Ovary (tissue), 10 donors: ENCODE results near the gene MAPKAP1. TPM values are rescaled to one million over a fixed set of nuclear protein-coding genes. Genes with fewer than 3 reads are reported as not detected.

Experiments used
- DNase-seq, 5 donors: peaks; one replicate each; pipeline ENCODE4 v3.0.0-alpha.2; 2019 to 2020
- H3K27ac ChIP-seq, 2 donors: fragments of 200-600 bp; one replicate each; pipeline versions ENCODE4 v1.5.1 to v1.8.0; 2019 to 2022
- H3K27me3 ChIP-seq: fragments of 200-600 bp; one replicate; pipeline ENCODE4 v1.8.0; 2022
- H3K36me3 ChIP-seq: fragments of 200-600 bp; sonication (generic); one replicate; pipeline ENCODE4 v1.5.1; 2019
- H3K4me1 ChIP-seq: one replicate; pipeline ENCODE4 v1.8.1; 2013; ENCODE audit warnings: mild to moderate bottlenecking, moderate library complexity; ENCODE audit not compliant: insufficient read depth
- H3K4me3 ChIP-seq: fragments of 200-600 bp; sonication (generic); one replicate; pipeline ENCODE4 v1.5.1; 2017
- H3K9me3 ChIP-seq, 2 donors: fragments of 200-600 bp in 1 of 2; sonication (generic) in 1 of 2; one replicate each; pipeline versions ENCODE4 v1.5.1 to v1.8.1; 2013 to 2019; ENCODE audit warnings: mild to moderate bottlenecking in 1 of 2, moderate library complexity in 1 of 2
- EP300 ChIP-seq: sonication (generic); formaldehyde crosslinking; IDR thresholded peaks from one replicate; pipeline ENCODE4 v1.6.1; 2017; ENCODE audit warnings: antibody characterized with exemption
- POLR2A ChIP-seq: fragments of 450-650 bp; IDR thresholded peaks from one replicate; pipeline ENCODE4 v1.6.1; 2017; ENCODE audit warnings: antibody characterized with exemption, mild to moderate bottlenecking, moderate library complexity
- WGBS, 3 donors: extraction: QIAGEN DNeasy Blood & Tissue Kit in 1 of 3; methylation state at CpG; one replicate each; pipeline versions ENCODE4 v1.1.5 to v1.1.7; 2013 to 2017; 5-methylcytosine and 5-hydroxymethylcytosine counted together
- intact Hi-C, 4 donors: fragments of 100-400 bp; cut with DNase I; formaldehyde crosslinking; loops; one replicate each; pipeline versions ENCODE4 v1.11.0 to v1.15.1; 2022 to 2023
- long read RNA-seq, 3 donors: library from polyadenylated mRNA in 2 of 3; unstranded in 2 of 3; transcript quantifications; one replicate each; pipeline ENCODE4 v2.0.0 and lab custom pipeline, GENCODE V29; 2021 to 2026
- polyA plus RNA-seq, 2 donors: library from polyadenylated mRNA; stranded (reverse); fragments of 200-250 nt in 1 of 2; fragments of 350-450 nt in 1 of 2; fragmentation: Illumina TruSeq in 1 of 2; extraction: RNeasy Lipid Tissue Mini Kit (QIAGEN cat#74804) in 1 of 2; gene quantifications; one replicate each; pipeline ENCODE4 v1.2.3, GENCODE V29; 2013 to 2014
- total RNA-seq, 7 donors: library from RNA; depleted of rRNA in 2 of 7; stranded (reverse); fragments of >200 nt in 2 of 7; fragmentation: NEBNext Ultra II Directional in 3 of 7; extraction: Animal tissue kit (Norgen Biotek cat#: 25700) in 3 of 7; gene quantifications; one replicate each; pipeline versions ENCODE4 v1.1.0 to v1.2.4, GENCODE V29; 2016 to 2023
- TF ChIP-seq, protein P1 (sequence below), 3 donors: fragments of 450-650 bp in 2 of 3; fragments of 200-600 bp in 1 of 3; IDR thresholded peaks; one replicate each; pipeline versions ENCODE4 v1.5.1 to v1.8.0; 2016 to 2022; ENCODE audit warnings: antibody characterized with exemption in 3 of 3, mild to moderate bottlenecking in 1 of 3
- donor health status: DM: no; HTN: no; CAD: no; lungs with moderate emphysema.
- donor health status: DM: no; HTN: no; CAD: no.
- donor health status: Bipolar disorder and iron deficiency.
- donor health status: DM: yes; HTN: yes; CAD: no.
- donor health status: DM: no; HTN: no; CAD: no.
- donor health status: DM: yes; HTN: yes; CAD: no.

The MAPKAP1 gene
- total RNA-seq (10 to 100 TPM; 43.3 to 77.2 (median 50.2) TPM), polyA plus RNA-seq (10 to 100 TPM; 45.9 to 86.5 TPM)
- long read RNA-seq, donor 1, partial matches to known transcripts: 31 of 47 reads
- long read RNA-seq, donor 1, other reads (novel, unspliced or antisense): 13 of 47 reads
- long read RNA-seq, donor 2, transcript MAPKAP1-207 (8 exons, 1,586 nt): minor isoform, 8 of 64 reads
- long read RNA-seq, donor 2, transcript MAPKAP1-201 (12 exons, 3,395 nt): major isoform, 10 of 64 reads
- long read RNA-seq, donor 2, partial matches to known transcripts: 42 of 64 reads
- long read RNA-seq, donor 2, other reads (novel, unspliced or antisense): 0 of 64 reads
- long read RNA-seq, donor 3, transcript MAPKAP1-202 (11 exons, 3,256 nt): minor isoform, 26 of 137 reads
- long read RNA-seq, donor 3, transcript MAPKAP1-208 (10 exons, 2,977 nt): minor isoform, 5 of 137 reads
- long read RNA-seq, donor 3, transcript MAPKAP1-201 (12 exons, 3,395 nt): major isoform, 70 of 137 reads
- long read RNA-seq, donor 3, partial matches to known transcripts: 14 of 137 reads
- long read RNA-seq, donor 3, other reads (novel, unspliced or antisense): 18 of 137 reads

DNA sequence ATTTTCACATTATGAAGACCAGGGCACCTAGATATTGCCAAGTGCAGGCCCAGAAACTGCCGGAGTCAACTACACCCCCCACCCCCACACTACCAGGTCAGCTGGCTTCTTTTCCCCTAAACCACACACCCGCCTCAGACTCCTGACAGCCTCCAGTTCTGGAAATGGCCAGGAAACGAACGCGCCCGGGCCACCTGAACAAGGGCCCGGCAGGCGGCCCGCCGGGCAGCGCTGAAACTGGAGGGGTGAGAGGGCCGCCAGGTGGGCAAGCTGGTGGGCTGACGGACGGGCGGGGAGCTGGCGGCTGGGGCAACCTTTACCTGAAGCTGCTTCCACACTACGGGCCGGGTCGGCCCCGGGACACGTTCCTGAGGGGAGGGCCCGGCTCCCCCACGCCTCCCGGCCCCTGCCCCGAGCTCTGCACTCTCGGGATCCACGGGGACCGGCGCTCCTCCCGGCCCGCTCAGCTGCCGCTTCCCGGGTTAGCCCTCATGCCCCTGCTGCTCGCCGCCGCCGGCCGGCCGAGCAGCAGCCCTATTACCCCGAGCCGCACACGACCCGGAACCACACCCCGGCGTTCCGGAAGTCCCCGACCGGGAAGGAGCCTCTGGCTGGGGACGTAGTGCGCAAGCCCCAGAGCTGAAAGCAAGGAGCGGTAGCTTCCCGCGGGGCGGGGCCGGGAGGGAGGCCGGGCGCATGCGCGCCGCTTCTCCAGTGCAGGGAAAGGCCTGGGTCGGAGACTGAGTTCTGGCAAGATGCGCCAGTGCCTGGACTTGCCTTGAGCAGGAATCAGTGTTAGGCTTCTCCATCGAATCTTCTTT is at the start of gene MAPKAP1:
TSS of gene MAPKAP1 (minus strand) at position 558 of the 821 bp plus-strand sequence. CDS start 34,634 bp downstream, outside the sequence.
- peak; percentile 96 to 99 (median 97) for DNase-seq
- Histone ChIP-seq H3K4me1 (peaks cover 6% of the 10 kb centered on the region), H3K27me3 (no peaks in the 10 kb centered on the region), H3K4me3 (peak within 1 kb of the TSS; percentile 98), H3K27ac (peak within 1 kb of the TSS; percentile 37 to 68), H3K9me3 (no peaks in the 10 kb centered on the region), H3K36me3 (no peaks in the 10 kb centered on the region)
- TF ChIP-seq POLR2A: peak; percentile 37
- TF ChIP-seq EP300: no peak
- WGBS, 3 donors: 0 to 1% (median 0%) methylated on average over 55 to 63 of the region's 63 CpGs
- intact Hi-C loops: no loop called here

DNA sequence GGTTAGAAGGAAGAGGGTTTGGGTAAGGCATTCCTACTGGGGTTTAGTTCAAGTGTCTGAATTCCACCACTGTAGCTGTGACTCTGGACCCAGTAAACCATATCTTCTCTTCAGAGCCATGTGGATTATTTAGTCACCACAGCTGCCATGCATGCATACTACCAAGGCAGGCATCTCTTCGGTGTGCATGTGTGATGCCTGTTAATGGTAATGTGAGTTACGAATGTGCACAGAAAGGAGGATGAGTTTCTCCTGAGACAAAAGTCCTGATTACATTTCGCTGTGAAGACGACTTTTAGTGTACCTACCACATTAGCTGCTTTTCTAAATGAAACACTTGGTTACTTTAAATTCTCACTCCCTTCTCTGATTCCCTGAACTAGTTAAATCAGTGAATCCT is 49.5 kb upstream of the MAPKAP1 start:
- H3K27ac ChIP-seq: no peak overlapping the region
- WGBS, 3 donors: 89 to 95% (median 92%) methylated on average over 4 of the region's 4 CpGs
- no peaks in the 10 kb centered on the region for H3K9me3 ChIP-seq
- no peak overlapping the region for H3K4me3 ChIP-seq
- H3K27me3 ChIP-seq: no peaks in the 10 kb centered on the region
- no peak for DNase-seq
- no peaks in the 10 kb centered on the region for H3K36me3 ChIP-seq
- intact Hi-C loops: no loop called here
- TF ChIP-seq, protein P1, sequence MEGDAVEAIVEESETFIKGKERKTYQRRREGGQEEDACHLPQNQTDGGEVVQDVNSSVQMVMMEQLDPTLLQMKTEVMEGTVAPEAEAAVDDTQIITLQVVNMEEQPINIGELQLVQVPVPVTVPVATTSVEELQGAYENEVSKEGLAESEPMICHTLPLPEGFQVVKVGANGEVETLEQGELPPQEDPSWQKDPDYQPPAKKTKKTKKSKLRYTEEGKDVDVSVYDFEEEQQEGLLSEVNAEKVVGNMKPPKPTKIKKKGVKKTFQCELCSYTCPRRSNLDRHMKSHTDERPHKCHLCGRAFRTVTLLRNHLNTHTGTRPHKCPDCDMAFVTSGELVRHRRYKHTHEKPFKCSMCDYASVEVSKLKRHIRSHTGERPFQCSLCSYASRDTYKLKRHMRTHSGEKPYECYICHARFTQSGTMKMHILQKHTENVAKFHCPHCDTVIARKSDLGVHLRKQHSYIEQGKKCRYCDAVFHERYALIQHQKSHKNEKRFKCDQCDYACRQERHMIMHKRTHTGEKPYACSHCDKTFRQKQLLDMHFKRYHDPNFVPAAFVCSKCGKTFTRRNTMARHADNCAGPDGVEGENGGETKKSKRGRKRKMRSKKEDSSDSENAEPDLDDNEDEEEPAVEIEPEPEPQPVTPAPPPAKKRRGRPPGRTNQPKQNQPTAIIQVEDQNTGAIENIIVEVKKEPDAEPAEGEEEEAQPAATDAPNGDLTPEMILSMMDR (IDR thresholded peaks at IDR 0.05): no peak
- TF ChIP-seq POLR2A: no peak
- TF ChIP-seq EP300: no peak
- H3K4me1 ChIP-seq: peaks cover 5% of the 10 kb centered on the region

DNA sequence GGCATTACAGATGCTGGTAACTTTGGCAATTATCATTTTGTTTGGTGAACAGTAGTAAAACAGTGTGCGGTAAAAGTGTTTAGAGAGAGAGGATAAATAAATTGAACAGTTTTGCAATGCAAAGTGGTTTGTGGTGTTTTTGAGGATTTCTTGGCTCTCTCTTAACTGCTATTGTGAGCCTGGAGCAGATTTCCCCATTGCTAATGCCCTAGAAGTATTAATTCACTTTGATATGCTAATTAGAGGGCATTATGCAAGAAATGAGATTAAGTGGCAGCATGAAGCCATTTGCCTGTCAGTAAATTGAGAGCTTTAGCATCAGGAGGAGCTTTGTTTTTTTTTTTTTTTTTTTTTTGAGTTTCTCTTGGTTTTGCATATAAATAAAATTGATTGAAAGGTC is 48.3 kb upstream of the MAPKAP1 start:
- TF ChIP-seq, protein P1 (IDR thresholded peaks at IDR 0.05): no peak
- no peak for TF ChIP-seq POLR2A
- TF ChIP-seq EP300: no peak
- intact Hi-C loops: no loop called here
- Histone ChIP-seq H3K36me3 (no peaks in the 10 kb centered on the region), H3K4me3 (no peak overlapping the region), H3K27ac (no peak overlapping the region), H3K4me1 (peaks cover 5% of the 10 kb centered on the region), H3K9me3 (no peaks in the 10 kb centered on the region), H3K27me3 (no peaks in the 10 kb centered on the region)
- WGBS, 3 donors: 31 to 51% (median 31%) methylated on average over 1 of the region's 1 CpG
- DNase-seq: no peak

DNA sequence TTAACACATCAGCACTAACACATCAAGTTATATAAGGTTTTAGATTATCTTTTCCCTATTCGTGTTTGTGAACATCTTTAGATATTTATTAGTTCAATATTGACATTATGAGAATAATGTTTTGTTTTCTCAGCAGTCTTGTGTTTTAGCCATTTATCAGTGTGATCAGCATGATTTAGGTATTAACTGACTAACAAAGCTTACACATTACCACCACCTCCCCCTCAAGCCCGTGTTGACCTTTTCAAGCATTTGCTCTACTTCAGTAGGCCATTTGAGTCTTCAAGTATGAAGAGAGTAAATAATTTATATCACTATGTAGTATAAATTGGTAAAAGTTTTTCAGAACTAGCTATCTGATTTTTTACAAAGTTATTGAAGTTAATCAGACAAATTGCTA is 47.1 kb upstream of the MAPKAP1 start:
- Histone ChIP-seq H3K4me3 (no peak overlapping the region), H3K27ac (no peak overlapping the region), H3K9me3 (no peaks in the 10 kb centered on the region), H3K4me1 (peaks cover 5% of the 10 kb centered on the region), H3K27me3 (no peaks in the 10 kb centered on the region), H3K36me3 (no peaks in the 10 kb centered on the region)
- no peak for TF ChIP-seq POLR2A
- TF ChIP-seq, protein P1 (IDR thresholded peaks at IDR 0.05): no peak
- TF ChIP-seq EP300: no peak
- intact Hi-C loops: no loop called here
- DNase-seq: no peak
- 32 to 38% (median 37%) methylated on average over 2 of the region's 2 CpGs for WGBS, 3 donors
